NCI-H446 treated with DMSO at 0.1 percent for 48 hours (cell line): Measurements from ENCODE around the gene PTH1R.

ENCODE experiments used
- DNase-seq: peaks from one replicate; lab custom pipeline; 2025; lab: John Stamatoyannopoulos, UW

PTH1R gene

GRCh38 chr3:46864061-46864881 lies 13.2 kb upstream of the PTH1R start:
- DNase-seq: no peak

- no peak for DNase-seq
These were observed 12.5 kb upstream of the PTH1R start for GRCh38 chr3:46865031-46865507.

- DNase-seq: no peak
These were observed 12.0 kb upstream of the PTH1R start for GRCh38 chr3:46865546-46865945.

GRCh38 chr3:46866032-46866595 lies 11.4 kb upstream of the PTH1R start:
- no peak for DNase-seq

GRCh38 chr3:46866720-46867549 lies 10.6 kb upstream of the PTH1R start:
- DNase-seq: no peak

GRCh38 chr3:46867550-46867898 lies 10.0 kb upstream of the PTH1R start:
- no peak for DNase-seq

GRCh38 chr3:46868287-46868686 lies 9.2 kb upstream of the PTH1R start:
- DNase-seq: no peak

GRCh38 chr3:46868948-46869347 lies 8.6 kb upstream of the PTH1R start:
- no peak for DNase-seq

- no peak for DNase-seq
These were observed 8.1 kb upstream of the PTH1R start for GRCh38 chr3:46869440-46869839.

GRCh38 chr3:46870651-46871050 lies 6.9 kb upstream of the PTH1R start:
- DNase-seq: no peak

- DNase-seq: no peak
These were observed 6.3 kb upstream of the PTH1R start for GRCh38 chr3:46871222-46871621.

GRCh38 chr3:46873521-46873920 lies 4.0 kb upstream of the PTH1R start:
- DNase-seq: no peak

GRCh38 chr3:46874430-46874829 lies 3.1 kb upstream of the PTH1R start:
- DNase-seq: no peak

- no peak for DNase-seq
These were observed 2.0 kb upstream of the PTH1R start for GRCh38 chr3:46875560-46875959.

GRCh38 chr3:46876313-46877300 lies 914 bp upstream of the PTH1R start:
- DNase-seq: no peak

- DNase-seq: no peak
These were observed 1.4 kb downstream of the PTH1R start for GRCh38 chr3:46878781-46879436.

- DNase-seq: no peak
These were observed 3.5 kb downstream of the PTH1R start for GRCh38 chr3:46880884-46881595.

GRCh38 chr3:46881596-46882376 lies 4.3 kb downstream of the PTH1R start:
- no peak for DNase-seq

GRCh38 chr3:46882377-46883053 lies 5.0 kb downstream of the PTH1R start:
- DNase-seq: no peak
